HG03060 (cell line): ENCODE results near the gene PLPPR3.

Experiments used
- ATAC-seq: cut with Tn5 transposase; IDR thresholded peaks from one replicate; pipeline ENCODE4 v1.9.1; 2021; ENCODE audit warnings: low read depth, moderate number of reproducible peaks; ENCODE audit not compliant: unreplicated experiment

PLPPR3 gene

DNA sequence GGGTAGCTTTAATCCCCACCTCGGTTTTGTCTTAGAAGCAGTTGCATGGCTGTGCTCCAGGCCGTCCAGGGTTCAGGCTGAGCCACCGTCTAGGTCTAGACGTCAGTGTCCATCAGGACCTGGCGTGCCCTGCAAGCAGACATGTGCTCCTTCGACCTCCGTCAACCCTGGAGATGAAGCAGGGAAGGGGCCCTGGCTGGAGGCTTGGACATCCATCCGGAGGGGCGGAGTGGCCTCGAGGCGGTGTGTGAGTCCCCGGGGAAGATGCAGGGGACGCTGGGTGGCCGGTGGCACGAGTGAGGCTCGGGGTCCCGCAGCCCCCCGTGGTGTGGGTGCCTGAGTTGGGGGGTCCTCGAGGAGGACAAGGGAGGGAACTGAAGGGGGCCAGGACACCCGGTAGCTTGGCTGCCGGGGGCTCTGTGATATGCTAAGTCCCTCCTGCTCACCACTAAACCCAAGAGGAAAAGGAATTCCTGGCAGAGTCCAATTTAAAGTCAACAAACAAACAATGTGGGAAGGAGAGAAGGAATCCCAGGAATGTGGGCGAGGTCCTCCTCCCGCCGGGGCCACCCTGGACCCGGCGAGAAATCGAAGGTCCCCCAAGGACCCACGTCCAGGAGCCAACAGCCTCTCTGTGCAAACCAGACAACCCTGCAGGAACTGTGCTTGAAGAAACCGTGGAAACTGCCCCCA lies 39.4 kb downstream of the PLPPR3 start:
- ATAC-seq = no peak

DNA sequence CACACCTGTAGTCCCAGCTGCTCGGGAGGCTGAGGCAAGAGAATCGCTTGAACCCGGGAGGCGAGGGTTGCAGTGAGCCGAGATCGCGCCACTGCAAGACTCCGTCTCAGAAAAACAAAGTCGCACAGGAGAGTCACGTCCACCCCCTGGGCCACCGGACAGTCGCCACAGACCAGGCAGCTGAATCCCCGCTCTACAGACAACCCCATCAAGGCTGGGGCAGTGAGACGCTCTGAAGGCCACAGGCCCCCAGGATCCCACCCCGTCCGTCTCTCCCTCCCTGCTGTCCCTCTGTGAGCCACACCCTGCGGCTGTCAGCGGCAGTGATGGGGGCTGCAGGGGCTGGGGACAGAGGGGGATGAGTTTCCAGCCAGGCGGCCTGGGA lies 40.0 kb downstream of the PLPPR3 start:
- no peak for ATAC-seq

- ATAC-seq = no peak
Observed at GRCh38 chr19:780935-781334, 40.8 kb downstream of the PLPPR3 start.

GRCh38 chr19:778910-779653 lies 42.7 kb downstream of the PLPPR3 start:
- ATAC-seq = no peak

GRCh38 chr19:776549-776948 lies 45.2 kb downstream of the PLPPR3 start:
- ATAC-seq = no peak

- no peak for ATAC-seq
Observed at GRCh38 chr19:772730-773436, 48.9 kb downstream of the PLPPR3 start.

DNA sequence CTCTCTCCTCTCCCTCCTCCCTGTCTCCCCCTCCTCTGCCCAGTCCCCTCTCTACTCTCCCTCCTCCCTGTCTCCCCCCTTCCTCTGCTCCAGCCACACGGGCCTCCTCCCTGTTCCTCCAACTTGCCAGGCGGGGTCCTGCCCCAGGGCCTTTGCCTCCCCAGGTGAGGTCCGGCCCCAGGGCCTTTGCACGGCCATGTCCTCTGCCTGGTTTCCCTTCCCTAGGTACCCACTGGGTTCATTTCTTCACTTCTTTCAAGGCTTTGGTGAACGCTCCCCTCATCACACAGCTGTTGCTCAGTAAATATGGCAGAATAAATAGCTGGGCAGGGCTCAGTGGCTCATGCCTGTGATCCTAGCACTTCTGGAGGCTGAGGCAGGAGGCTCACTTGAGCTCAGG lies 49.7 kb downstream of the PLPPR3 start:
- ATAC-seq = no peak

DNA sequence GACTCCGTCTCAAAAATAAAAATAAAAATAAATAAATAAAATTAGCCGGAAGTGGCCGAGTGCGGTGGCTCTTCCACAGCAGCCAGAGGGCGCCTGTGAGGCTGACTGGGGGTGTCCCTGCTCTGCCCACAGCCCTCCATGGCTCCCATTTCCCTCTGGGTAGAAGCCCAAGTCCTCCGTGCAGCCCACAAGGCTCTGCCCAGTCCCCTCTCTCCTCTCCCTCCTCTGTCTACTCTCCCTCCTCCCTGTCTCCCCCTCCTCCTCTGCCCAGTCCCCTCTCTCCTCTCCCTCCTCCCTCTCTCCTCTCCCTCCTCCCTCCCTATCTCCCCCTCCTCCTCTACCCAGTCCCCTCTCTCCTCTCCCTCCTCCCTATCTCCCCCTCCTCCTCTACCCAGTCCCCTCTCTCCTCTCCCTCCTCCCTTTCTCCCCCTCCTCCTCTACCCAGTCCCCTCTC lies 50.4 kb downstream of the PLPPR3 start:
- ATAC-seq = no peak

DNA sequence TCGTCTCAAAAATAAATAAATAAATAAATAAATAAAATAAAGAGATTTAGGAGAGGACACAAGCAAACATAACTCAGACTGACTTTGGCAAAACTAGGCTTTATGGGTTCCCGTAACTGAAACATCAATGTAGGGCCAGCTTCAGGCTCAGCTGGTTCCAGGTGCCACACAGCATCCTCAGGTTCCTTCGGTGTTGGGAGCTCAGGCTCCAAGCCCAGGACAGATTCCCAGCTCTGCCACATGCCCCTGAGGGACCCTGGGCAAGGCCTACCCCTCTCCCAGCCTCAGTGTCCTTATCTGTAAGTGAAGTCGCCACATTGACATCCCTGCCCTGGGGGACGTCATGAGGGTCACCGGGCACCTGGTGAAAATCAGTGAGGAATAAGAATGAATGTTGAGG lies 52.1 kb downstream of the PLPPR3 start:
- no peak for ATAC-seq

DNA sequence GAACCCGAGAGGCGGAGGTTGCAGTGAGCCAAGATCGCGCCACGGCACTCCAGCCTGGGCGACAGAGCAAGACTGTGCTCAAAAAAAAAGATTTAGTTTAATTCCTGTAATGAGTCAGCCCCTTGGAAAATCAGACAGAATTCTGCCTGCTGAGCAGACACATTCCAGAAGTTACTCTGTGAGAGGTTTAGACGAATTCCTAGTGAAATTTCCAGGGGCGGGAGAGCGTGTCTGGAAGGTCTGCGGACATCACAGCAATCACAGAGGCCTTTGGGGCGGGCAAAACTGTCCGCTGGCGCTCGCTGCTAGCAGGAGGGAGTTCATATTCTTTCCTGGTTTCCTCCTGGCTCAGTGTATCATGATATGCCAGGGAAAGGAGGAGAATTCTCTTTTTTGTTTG lies 53.3 kb downstream of the PLPPR3 start:
- ATAC-seq = no peak

- no peak for ATAC-seq
Observed at GRCh38 chr19:765179-765738, 56.5 kb downstream of the PLPPR3 start.

DNA sequence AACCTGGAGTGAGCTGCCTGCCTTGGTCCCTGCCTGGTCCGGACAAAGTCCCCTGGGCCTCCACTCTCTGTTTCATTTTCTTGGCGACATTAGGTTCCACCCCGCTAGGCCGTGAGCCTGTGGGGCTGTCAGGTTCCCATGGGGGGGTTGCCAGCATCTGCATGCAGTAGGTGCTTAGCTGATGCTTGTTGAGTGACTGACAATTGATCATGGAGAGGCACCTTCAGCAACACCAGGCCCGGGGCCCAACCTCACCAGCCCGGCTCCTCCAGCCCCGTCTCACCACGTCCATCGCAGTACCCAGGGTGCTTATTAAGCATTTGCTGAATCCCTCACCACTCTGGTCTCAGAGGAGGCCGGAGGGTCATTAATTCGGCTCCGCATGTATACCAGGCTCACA lies 57.5 kb downstream of the PLPPR3 start:
- ATAC-seq = no peak

DNA sequence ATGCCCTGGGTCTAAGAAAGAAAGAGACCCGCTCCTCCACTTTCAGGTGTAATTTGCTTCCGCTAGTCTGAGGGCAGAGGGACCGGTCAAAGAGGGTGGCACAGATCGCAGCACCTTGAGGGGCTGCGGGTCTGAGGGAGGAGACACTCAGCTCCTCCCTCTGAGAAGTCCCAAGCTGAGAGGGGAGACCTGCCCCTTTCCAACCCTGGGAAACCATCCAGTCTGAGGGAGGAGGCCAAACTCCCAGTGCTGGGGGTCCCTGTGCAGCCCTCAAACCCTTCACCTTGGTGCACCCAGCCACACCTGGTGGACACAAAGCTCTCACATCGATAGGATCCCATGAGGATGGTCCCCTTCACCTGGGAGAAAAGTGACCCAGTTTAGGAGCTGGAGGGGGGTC lies 57.9 kb downstream of the PLPPR3 start:
- ATAC-seq = no peak

- no peak for ATAC-seq
Observed at GRCh38 chr19:763181-763580, 58.6 kb downstream of the PLPPR3 start.
